HepG2 (cell line): Measurements from ENCODE around the gene POFUT2. TPM values are rescaled to one million over a fixed set of nuclear protein-coding genes. Genes with fewer than 3 reads are reported as not detected.

Experiments used
- CCAR2 ChIP-seq: fragments of 200-400 bp; formaldehyde crosslinking; optimal IDR thresholded peaks from 2 replicates; pipeline ENCODE3; 2018; ENCODE audit warnings: low read depth, mild to moderate bottlenecking, low read length, moderate library complexity
- DZIP1 ChIP-seq: sonication (generic); formaldehyde crosslinking; IDR thresholded peaks from 2 replicates; pipeline ENCODE4 v1.5.0; 2020; ENCODE audit warnings: mild to moderate bottlenecking, missing genetic modification reagents
- HIVEP1 ChIP-seq: sonication (generic); formaldehyde crosslinking; IDR thresholded peaks from 2 replicates; pipeline ENCODE4 v1.4.0; 2020; ENCODE audit warnings: mild to moderate bottlenecking, missing genetic modification reagents
- HNRNPH1 ChIP-seq: fragments of 200-400 bp; formaldehyde crosslinking; optimal IDR thresholded peaks from 2 replicates; pipeline ENCODE3; 2017; ENCODE audit warnings: mild to moderate bottlenecking, low read depth, low read length
- HOXA3 ChIP-seq: sonication (generic); formaldehyde crosslinking; IDR thresholded peaks from 2 replicates; pipeline ENCODE4 v1.5.0; 2020; ENCODE audit warnings: missing genetic modification reagents
- MAF1 ChIP-seq: sonication (generic); formaldehyde crosslinking; IDR thresholded peaks from 2 replicates; pipeline ENCODE4 v1.5.0; 2020; ENCODE audit warnings: missing genetic modification reagents, borderline replicate concordance
- ONECUT2 ChIP-seq: sonication (generic); formaldehyde crosslinking; IDR thresholded peaks from 2 replicates; pipeline ENCODE4 v1.4.0; 2020; ENCODE audit warnings: missing genetic modification reagents
- PTBP1 ChIP-seq: fragments of 200-400 bp; formaldehyde crosslinking; IDR thresholded peaks from 2 replicates; pipeline ENCODE4 v1.6.1; 2018; ENCODE audit warnings: low read length, low read depth; ENCODE audit not compliant: poor library complexity, severe bottlenecking
- TBL1XR1 ChIP-seq: fragments of 150-350 bp; IDR thresholded peaks from 2 replicates; pipeline ENCODE4 v1.6.1; 2014; ENCODE audit warnings: borderline replicate concordance, low read length; ENCODE audit not compliant: partially characterized antibody
- ZMAT5 ChIP-seq: sonication (generic); formaldehyde crosslinking; IDR thresholded peaks from 2 replicates; pipeline ENCODE4 v1.5.0; 2020; ENCODE audit warnings: mild to moderate bottlenecking, low read depth, missing genetic modification reagents, borderline replicate concordance
- ZNF225 ChIP-seq: sonication (generic); formaldehyde crosslinking; IDR thresholded peaks from 2 replicates; pipeline ENCODE4 v1.4.0; 2020; ENCODE audit warnings: mild to moderate bottlenecking, missing genetic modification reagents
- ZNF256 ChIP-seq: sonication (generic); formaldehyde crosslinking; conservative IDR thresholded peaks from 2 replicates; pipeline ENCODE4 v1.4.0; 2020; ENCODE audit warnings: missing genetic modification reagents
- ZNF274 ChIP-seq: sonication (generic); formaldehyde crosslinking; IDR thresholded peaks from 2 replicates; pipeline ENCODE4 v1.5.1; 2020; ENCODE audit warnings: mild to moderate bottlenecking, missing genetic modification reagents
- polyA plus RNA-seq, 8 experiments: library from polyadenylated mRNA; depleted of rRNA in 3 of 8; stranded (reverse) in 7 of 8; unstranded in 1 of 8; fragments of >200 nt; fragmentation: Illumina TruSeq in 4 of 8; extraction: Trizol in 4 of 8; gene quantifications; 2 replicates each; pipeline versions ENCODE4 v1.2.1 to v1.2.3, GENCODE V29; 2011 to 2016; ENCODE audit warnings: low read depth in 4 of 8, missing spikeins in 1 of 8, mixed read lengths in 1 of 8; ENCODE audit not compliant: insufficient read depth in 1 of 8
- total RNA-seq, 5 experiments: library from RNA; depleted of rRNA; stranded (reverse); fragments of >200 nt; fragmentation: Illumina TruSeq; extraction: Trizol; gene quantifications; 2 replicates each; pipeline ENCODE4 v1.2.3, GENCODE V29; 2016; ENCODE audit warnings: low read depth in 1 of 5
- TF ChIP-seq, protein P1 (sequence below): sonication (generic); formaldehyde crosslinking; IDR thresholded peaks from 2 replicates; pipeline ENCODE4 v1.4.0; 2020; ENCODE audit warnings: missing genetic modification reagents, borderline replicate concordance
- TF ChIP-seq, protein P2 (sequence below): sonication (generic); formaldehyde crosslinking; IDR thresholded peaks from 2 replicates; pipeline ENCODE4 v1.4.0; 2020; ENCODE audit warnings: missing genetic modification reagents
- TF ChIP-seq, protein P3 (sequence below): IDR thresholded peaks from 2 replicates; pipeline ENCODE4 v1.6.1; 2018; ENCODE audit warnings: missing genetic modification reagents
- TF ChIP-seq, protein P4 (sequence below): sonication (generic); formaldehyde crosslinking; IDR thresholded peaks from 2 replicates; pipeline ENCODE4 v1.8.0; 2022; ENCODE audit warnings: mild to moderate bottlenecking, missing genetic modification reagents, moderate library complexity

POFUT2 gene
- total and polyA plus RNA-seq, 2 of the 13 experiments (the other 11 are each of a cell fraction or from before 2014, with no cell fraction given): 22.8 to 24.0 TPM

DNA sequence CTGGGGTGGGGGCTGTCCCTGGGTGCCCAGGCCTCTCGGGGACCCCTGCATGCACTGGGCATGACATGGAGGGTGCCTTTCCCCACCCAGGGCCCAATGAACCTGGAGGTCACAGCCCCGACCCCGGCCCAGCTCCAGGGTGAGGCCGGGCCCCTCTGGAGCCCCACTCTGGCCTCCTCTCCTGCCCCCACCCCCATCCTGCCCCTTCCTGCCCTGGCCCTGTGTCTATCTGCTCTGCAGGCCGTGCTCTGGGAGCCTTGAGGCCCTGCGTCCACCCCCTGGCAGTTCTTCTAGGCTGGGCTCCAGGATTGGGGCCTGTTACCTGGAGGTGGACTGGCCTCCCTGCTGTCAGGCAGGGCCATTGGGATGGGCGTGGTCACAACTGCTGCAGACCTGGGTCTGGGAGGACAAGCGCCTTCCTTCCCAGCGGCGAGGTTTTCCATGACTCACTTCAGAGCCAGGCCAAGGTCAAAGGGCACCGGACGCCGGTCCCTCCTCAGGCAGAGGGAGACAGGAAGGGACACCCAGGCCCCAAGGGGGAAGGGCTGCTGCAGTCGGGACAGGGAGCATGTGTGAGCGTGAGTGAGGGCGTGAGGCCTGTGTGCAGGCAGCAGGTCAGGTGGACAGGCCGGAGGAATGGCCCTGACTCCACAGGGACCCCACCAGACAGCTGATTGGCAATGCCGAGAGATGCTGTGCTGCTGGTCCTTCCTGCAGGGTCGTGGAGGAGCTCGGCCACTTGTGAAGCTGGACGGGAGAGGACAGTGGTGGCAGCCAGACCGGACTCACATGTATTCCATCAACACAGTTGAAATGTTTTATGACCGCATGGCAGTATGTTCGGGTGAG is 31.1 kb upstream of the POFUT2 start (continued):
- TF ChIP-seq ZNF274 (CRISPR knock-in tag) (no peak), ZNF225 (CRISPR knock-in tag) (0 out of 2 replicates have a peak, but pooled peaks have one; percentile 63), TBL1XR1 (no peak), ONECUT2 (no peak), ZMAT5 (CRISPR knock-in tag) (no peak), HOXA3 (CRISPR knock-in tag) (peak; percentile 86; the same call in 1 of the 2 replicates), HIVEP1 (CRISPR knock-in tag) (no peak), HNRNPH1 (no peak), ZNF256 (CRISPR knock-in tag) (peak; percentile 44; the same call in 1 of the 2 replicates), CCAR2 (no peak), DZIP1 (CRISPR knock-in tag) (no peak), MAF1 (CRISPR knock-in tag) (no peak), PTBP1 (no peak)
- TF ChIP-seq, protein P1, sequence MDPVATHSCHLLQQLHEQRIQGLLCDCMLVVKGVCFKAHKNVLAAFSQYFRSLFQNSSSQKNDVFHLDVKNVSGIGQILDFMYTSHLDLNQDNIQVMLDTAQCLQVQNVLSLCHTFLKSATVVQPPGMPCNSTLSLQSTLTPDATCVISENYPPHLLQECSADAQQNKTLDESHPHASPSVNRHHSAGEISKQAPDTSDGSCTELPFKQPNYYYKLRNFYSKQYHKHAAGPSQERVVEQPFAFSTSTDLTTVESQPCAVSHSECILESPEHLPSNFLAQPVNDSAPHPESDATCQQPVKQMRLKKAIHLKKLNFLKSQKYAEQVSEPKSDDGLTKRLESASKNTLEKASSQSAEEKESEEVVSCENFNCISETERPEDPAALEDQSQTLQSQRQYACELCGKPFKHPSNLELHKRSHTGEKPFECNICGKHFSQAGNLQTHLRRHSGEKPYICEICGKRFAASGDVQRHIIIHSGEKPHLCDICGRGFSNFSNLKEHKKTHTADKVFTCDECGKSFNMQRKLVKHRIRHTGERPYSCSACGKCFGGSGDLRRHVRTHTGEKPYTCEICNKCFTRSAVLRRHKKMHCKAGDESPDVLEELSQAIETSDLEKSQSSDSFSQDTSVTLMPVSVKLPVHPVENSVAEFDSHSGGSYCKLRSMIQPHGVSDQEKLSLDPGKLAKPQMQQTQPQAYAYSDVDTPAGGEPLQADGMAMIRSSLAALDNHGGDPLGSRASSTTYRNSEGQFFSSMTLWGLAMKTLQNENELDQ (CRISPR knock-in tag): no peak
- TF ChIP-seq, protein P2, sequence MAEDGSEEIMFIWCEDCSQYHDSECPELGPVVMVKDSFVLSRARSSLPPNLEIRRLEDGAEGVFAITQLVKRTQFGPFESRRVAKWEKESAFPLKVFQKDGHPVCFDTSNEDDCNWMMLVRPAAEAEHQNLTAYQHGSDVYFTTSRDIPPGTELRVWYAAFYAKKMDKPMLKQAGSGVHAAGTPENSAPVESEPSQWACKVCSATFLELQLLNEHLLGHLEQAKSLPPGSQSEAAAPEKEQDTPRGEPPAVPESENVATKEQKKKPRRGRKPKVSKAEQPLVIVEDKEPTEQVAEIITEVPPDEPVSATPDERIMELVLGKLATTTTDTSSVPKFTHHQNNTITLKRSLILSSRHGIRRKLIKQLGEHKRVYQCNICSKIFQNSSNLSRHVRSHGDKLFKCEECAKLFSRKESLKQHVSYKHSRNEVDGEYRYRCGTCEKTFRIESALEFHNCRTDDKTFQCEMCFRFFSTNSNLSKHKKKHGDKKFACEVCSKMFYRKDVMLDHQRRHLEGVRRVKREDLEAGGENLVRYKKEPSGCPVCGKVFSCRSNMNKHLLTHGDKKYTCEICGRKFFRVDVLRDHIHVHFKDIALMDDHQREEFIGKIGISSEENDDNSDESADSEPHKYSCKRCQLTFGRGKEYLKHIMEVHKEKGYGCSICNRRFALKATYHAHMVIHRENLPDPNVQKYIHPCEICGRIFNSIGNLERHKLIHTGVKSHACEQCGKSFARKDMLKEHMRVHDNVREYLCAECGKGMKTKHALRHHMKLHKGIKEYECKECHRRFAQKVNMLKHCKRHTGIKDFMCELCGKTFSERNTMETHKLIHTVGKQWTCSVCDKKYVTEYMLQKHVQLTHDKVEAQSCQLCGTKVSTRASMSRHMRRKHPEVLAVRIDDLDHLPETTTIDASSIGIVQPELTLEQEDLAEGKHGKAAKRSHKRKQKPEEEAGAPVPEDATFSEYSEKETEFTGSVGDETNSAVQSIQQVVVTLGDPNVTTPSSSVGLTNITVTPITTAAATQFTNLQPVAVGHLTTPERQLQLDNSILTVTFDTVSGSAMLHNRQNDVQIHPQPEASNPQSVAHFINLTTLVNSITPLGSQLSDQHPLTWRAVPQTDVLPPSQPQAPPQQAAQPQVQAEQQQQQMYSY (CRISPR knock-in tag): no peak
- TF ChIP-seq, protein P3, sequence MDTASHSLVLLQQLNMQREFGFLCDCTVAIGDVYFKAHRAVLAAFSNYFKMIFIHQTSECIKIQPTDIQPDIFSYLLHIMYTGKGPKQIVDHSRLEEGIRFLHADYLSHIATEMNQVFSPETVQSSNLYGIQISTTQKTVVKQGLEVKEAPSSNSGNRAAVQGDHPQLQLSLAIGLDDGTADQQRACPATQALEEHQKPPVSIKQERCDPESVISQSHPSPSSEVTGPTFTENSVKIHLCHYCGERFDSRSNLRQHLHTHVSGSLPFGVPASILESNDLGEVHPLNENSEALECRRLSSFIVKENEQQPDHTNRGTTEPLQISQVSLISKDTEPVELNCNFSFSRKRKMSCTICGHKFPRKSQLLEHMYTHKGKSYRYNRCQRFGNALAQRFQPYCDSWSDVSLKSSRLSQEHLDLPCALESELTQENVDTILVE (CRISPR knock-in tag): no peak
- TF ChIP-seq, protein P4, sequence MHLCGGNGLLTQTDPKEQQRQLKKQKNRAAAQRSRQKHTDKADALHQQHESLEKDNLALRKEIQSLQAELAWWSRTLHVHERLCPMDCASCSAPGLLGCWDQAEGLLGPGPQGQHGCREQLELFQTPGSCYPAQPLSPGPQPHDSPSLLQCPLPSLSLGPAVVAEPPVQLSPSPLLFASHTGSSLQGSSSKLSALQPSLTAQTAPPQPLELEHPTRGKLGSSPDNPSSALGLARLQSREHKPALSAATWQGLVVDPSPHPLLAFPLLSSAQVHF (CRISPR knock-in tag): no peak
